ENCODE data around the gene TAF1A. TPM values are rescaled to one million over a fixed set of nuclear protein-coding genes. Genes with fewer than 3 reads are reported as not detected.

The TAF1A gene
- total RNA-seq, 4 donors from 2014 or later: 1.3 to 3.9 (median 2.5) TPM

DNA sequence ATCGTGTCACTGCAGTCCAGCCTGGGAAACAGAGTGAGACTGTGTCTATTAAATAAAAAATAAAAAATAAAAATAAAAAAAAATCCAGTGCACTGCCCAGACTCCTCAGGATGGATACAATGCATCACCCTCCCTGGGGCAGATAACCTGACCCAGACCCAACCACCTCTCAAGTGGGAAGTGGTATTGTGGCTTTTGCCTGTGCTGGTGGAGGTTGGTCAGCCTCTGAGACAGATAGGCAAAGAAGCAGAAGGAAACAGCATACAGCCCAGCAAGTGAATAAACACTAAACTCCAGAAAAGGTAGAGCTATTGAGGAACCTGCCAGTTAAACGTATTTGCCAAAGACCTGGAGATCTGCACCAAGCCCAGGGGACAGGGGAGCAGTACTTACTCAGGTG is 63.8 kb downstream of the TAF1A start:
- 83% methylated on average over 2 of the region's 2 CpGs for WGBS

DNA sequence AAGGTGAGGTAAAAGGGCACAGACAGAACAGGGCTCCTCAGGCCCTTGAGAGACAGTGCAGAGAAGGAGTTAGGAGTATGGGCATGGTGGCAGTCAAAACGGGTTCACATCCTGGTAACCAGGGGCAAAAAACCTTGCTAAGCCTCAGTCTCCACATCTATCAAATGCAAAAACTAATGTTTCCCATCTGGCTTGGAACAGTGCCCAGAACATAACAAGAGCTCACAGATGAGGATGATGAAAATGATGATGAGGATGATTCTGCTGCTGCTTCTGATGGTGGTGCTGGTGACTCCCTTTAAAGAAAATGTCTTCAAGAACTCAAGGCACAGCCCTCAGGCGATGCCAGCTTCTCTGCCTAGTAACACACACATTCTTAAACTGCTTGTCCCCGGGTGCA is 65.9 kb downstream of the TAF1A start:
- Histone ChIP-seq H3K36me3 (no peaks in the 10 kb centered on the region), H3K27me3 (no peaks in the 10 kb centered on the region), H3K4me3 (no peak overlapping the region), H3K27ac (no peak overlapping the region), H3K4me1 (no peaks in the 10 kb centered on the region), H3K9me3 (no peaks in the 10 kb centered on the region)
- TF ChIP-seq POLR2A (IDR thresholded peaks at IDR 0.05): no peak
- TF ChIP-seq EP300 (IDR thresholded peaks at IDR 0.05): no peak
- TF ChIP-seq POLR2AphosphoS5 (IDR thresholded peaks at IDR 0.05): no peak
- WGBS: 40% methylated on average over 3 of the region's 3 CpGs
- no peak for DNase-seq (ENCODE audit: low spot score in 2 of 2)

More for the DNA sequence above, 63.8 kb downstream of the TAF1A start:
- H3K4me3 ChIP-seq: no peak overlapping the region
- H3K9me3 ChIP-seq: no peaks in the 10 kb centered on the region
- H3K27me3 ChIP-seq: no peaks in the 10 kb centered on the region
- H3K27ac ChIP-seq: no peak overlapping the region
- DNase-seq (ENCODE audit: low spot score in 2 of 2): no peak
- no peaks in the 10 kb centered on the region for H3K36me3 ChIP-seq
- no peak for TF ChIP-seq EP300 (IDR thresholded peaks at IDR 0.05)
- TF ChIP-seq POLR2AphosphoS5 (IDR thresholded peaks at IDR 0.05): no peak
- H3K4me1 ChIP-seq: no peaks in the 10 kb centered on the region

DNA sequence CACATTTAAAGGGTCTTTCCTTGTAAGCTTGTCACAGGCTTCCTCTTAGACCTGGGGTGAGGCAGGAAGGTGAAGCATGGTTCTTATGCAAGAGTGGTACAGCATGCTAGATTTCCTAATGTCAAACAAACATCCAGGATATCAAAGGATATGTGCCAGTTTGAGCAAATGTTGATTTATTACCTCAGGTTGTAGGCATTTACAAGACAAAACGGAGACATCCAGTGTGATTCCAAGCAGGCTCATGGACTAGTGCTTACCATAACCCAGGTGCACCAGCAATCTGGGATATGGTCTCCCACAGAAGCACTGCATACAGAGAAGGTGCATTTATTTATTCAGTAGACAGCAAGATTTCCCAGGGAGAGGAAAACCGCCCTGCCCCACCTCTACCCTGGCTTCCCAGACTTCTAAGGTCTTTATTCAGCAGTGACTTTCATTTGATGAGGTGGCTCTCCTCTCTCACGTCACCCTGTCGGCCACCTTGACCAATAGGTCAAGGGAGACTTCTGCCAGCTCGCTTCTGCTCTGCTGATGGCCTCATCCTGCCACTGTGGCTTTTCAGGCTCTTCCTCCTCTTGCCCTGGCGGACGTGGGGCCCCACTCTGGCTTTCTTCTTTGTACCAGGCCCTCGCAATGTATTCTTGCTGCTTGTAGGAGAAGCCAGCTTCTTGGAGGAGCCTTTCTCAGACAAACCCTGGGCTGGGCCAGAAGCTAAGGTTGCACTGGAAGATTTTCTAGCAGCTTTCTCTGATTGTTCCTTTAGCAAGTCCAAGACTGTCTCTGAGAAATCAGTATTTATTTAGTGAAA is 67.4 kb downstream of the TAF1A start:
- TF ChIP-seq, protein P1, sequence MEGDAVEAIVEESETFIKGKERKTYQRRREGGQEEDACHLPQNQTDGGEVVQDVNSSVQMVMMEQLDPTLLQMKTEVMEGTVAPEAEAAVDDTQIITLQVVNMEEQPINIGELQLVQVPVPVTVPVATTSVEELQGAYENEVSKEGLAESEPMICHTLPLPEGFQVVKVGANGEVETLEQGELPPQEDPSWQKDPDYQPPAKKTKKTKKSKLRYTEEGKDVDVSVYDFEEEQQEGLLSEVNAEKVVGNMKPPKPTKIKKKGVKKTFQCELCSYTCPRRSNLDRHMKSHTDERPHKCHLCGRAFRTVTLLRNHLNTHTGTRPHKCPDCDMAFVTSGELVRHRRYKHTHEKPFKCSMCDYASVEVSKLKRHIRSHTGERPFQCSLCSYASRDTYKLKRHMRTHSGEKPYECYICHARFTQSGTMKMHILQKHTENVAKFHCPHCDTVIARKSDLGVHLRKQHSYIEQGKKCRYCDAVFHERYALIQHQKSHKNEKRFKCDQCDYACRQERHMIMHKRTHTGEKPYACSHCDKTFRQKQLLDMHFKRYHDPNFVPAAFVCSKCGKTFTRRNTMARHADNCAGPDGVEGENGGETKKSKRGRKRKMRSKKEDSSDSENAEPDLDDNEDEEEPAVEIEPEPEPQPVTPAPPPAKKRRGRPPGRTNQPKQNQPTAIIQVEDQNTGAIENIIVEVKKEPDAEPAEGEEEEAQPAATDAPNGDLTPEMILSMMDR (IDR thresholded peaks at IDR 0.05): no peak
- TF ChIP-seq POLR2A (IDR thresholded peaks at IDR 0.05) (no peak), POLR2AphosphoS5 (IDR thresholded peaks at IDR 0.05) (no peak)

DNA sequence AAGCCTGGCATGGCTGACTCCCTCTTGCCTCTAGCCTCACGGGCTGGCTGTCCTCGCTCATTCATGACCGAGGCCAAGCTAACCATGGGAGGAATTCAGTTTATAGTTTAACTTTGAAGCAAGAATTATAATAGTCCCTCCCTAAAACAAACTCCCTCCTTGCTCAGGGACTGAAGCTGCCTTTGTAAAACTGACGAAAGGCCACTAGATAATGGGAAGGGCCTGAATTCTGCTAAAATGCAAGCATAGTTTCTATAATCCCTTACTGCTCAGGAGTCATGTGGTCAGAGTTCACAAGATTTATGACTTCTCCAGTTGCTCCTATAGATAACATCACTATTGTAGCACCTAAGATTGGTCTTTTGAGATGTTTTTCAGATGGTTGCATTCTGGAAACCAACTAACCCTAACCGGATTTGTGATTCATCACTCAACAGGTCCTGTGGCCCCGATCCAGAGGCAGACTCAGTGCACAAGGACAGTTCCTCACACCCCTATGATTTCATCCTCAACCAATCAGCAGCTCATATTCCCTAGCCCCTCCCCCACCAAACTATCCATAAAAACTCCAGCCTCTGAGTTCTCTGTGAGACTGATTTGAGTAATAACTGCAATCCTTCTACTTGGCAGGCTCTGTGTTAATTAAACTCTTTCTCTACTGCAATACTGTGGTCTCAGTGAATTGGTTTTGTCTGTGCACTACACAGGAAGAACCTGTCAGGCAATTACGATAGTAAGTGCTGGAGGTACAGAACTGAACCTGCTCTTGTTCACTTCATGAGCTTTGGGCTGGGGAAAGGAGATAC is 68.2 kb downstream of the TAF1A start:
- no peaks in the 10 kb centered on the region for H3K4me1 ChIP-seq
- TF ChIP-seq POLR2AphosphoS5 (IDR thresholded peaks at IDR 0.05) (no peak), EP300 (IDR thresholded peaks at IDR 0.05) (no peak)
- no peak overlapping the region for H3K27ac ChIP-seq
- H3K9me3 ChIP-seq: no peaks in the 10 kb centered on the region
- 84% methylated on average over 7 of the region's 7 CpGs for whole genome bisulfite sequencing
- H3K4me3 ChIP-seq: no peak overlapping the region
- H3K27me3 ChIP-seq: no peaks in the 10 kb centered on the region
- H3K36me3 ChIP-seq: no peaks in the 10 kb centered on the region
- no peak for DNase-seq (ENCODE audit: low spot score in 2 of 2)

More for the DNA sequence above, 67.4 kb downstream of the TAF1A start:
- Histone ChIP-seq H3K36me3 (no peaks in the 10 kb centered on the region), H3K27me3 (no peaks in the 10 kb centered on the region), H3K9me3 (no peaks in the 10 kb centered on the region), H3K4me3 (no peak overlapping the region), H3K4me1 (no peaks in the 10 kb centered on the region), H3K27ac (no peak overlapping the region)
- DNase-seq (ENCODE audit: low spot score in 2 of 2): no peak
- WGBS: 83% methylated on average over 8 of the region's 8 CpGs

Other genes with a start within 250 kb of the TAF1A start
- gene HHIPL2, start 41.8 kb downstream of the TAF1A start, total RNA-seq: under 1 TPM in 1 of 4 donors, not detected in 3; 0.32 TPM
- gene MIA3, start 28.2 kb upstream of the TAF1A start, total RNA-seq: 10 to 100 TPM; 29.9 to 62.3 (median 46.1) TPM
- gene AIDA, start 122.6 kb upstream of the TAF1A start, total RNA-seq: 10 to 100 TPM; 27.1 to 31.3 (median 29.1) TPM
- gene BROX, start 122.6 kb upstream of the TAF1A start, total RNA-seq: 10 to 100 TPM; 41.8 to 57.8 (median 53.8) TPM
- 1 to 10 TPM in 1 of 4 donors, not detected in 3; 2.0 TPM for gene FAM177B, start 147.3 kb upstream of the TAF1A start, total RNA-seq
- 10 to 100 TPM in 2 of 4 donors, 1 to 10 TPM in 2; 8.3 to 20.9 (median 14.9) TPM for gene DISP1, start 225.1 kb upstream of the TAF1A start, total RNA-seq

Data from suprapubic skin (tissue), 4 donors.